ENCODE data around the gene PARP14.
A peak's percentile ranks its signal among the peaks of the same experiment; 100 is the strongest.

The PARP14 gene

GRCh38 chr3:122671553-122671952, 9.1 kb upstream of the PARP14 start:
- TF ChIP-seq CTCF (IDR thresholded peaks at IDR 0.05; ENCODE audit: insufficient read depth, low read depth, low read length, missing control alignments) = no peak
- no peak for DNase-seq (ENCODE audit: low read depth)
- no peak overlapping the region for H3K4me3 ChIP-seq (ENCODE audit: low read depth, low read length)

- DNase-seq (ENCODE audit: low read depth) = no peak
- no peak overlapping the region for H3K4me3 ChIP-seq (ENCODE audit: low read depth, low read length)
- TF ChIP-seq CTCF (IDR thresholded peaks at IDR 0.05; ENCODE audit: insufficient read depth, low read depth, low read length, missing control alignments) = no peak
Observed at GRCh38 chr3:122674339-122674738, 6.3 kb upstream of the PARP14 start.

GRCh38 chr3:122676759-122677158, 3.9 kb upstream of the PARP14 start:
- no peak for TF ChIP-seq CTCF (IDR thresholded peaks at IDR 0.05; ENCODE audit: insufficient read depth, low read depth, low read length, missing control alignments)
- no peak overlapping the region for H3K4me3 ChIP-seq (ENCODE audit: low read depth, low read length)
- no peak for DNase-seq (ENCODE audit: low read depth)

GRCh38 chr3:122677216-122677615, 3.4 kb upstream of the PARP14 start:
- DNase-seq (ENCODE audit: low read depth) = no peak
- no peak for TF ChIP-seq CTCF (IDR thresholded peaks at IDR 0.05; ENCODE audit: insufficient read depth, low read depth, low read length, missing control alignments)

GRCh38 chr3:122678506-122678905, 2.1 kb upstream of the PARP14 start:
- no peak for TF ChIP-seq CTCF (IDR thresholded peaks at IDR 0.05; ENCODE audit: insufficient read depth, low read depth, low read length, missing control alignments)
- no peak for DNase-seq (ENCODE audit: low read depth)
- H3K4me3 ChIP-seq (ENCODE audit: low read depth, low read length) = no peak overlapping the region

More at GRCh38 chr3:122677216-122677615, 3.4 kb upstream of the PARP14 start:
- H3K4me3 ChIP-seq (ENCODE audit: low read depth, low read length) = no peak overlapping the region

- TF ChIP-seq CTCF (IDR thresholded peaks at IDR 0.05; ENCODE audit: insufficient read depth, low read depth, low read length, missing control alignments) = peak; percentile 75
- H3K4me3 ChIP-seq (ENCODE audit: low read depth, low read length) = peak overlapping the region; percentile 64
- peak; percentile 91 for DNase-seq (ENCODE audit: low read depth)
Observed at GRCh38 chr3:122679085-122679881, 1.4 kb upstream of the PARP14 start.

Data from GM12865 (cell line).